HepG2 (cell line): ENCODE data around the gene RUFY2. TPM values are rescaled to one million over a fixed set of nuclear protein-coding genes. Genes with fewer than 3 reads are reported as not detected.

Source experiments
- ATAC-seq: fragments of 200-7000 bp; cut with Tn5 transposase; 3 replicates; pipeline ENCODE4 v1.9.1; 2020; ENCODE audit warnings: mild to moderate bottlenecking, moderate library complexity
- BruUV-seq: library from RNA; stranded (reverse); fragments of 400-500 nt; replicated peaks from 2 replicates; lab custom pipeline; 2021; lab: Mats Ljungman, UMichigan
- CTCF ChIA-PET: fragments of 300-600 bp; formaldehyde crosslinking; extraction: SDS; loops from one replicate; lab custom pipeline; 2021; ENCODE audit warnings: low total read pairs, inconsistent platforms, low intra/inter-chr PET ratio; lab: Yijun Ruan, JAX
- POLR2A ChIA-PET: fragments of 350-600 bp; sonication (Branson Sonifier 250); formaldehyde crosslinking; loops from one replicate; lab custom pipeline; 2020; ENCODE audit warnings: antibody characterized with exemption, inconsistent platforms; lab: Yijun Ruan, JAX
- DNase-seq: peaks from one replicate; pipeline ENCODE4 v3.0.0-alpha.2; 2015; ENCODE audit warnings: low spot score
- FAIRE-seq: peaks from 3 replicates; lab custom pipeline; 2011; peaks lifted over from hg19 to GRCh38; lab: Jason Lieb, UNC
- H2AFZ ChIP-seq: one replicate; pipeline ENCODE4 v1.6.1; 2011; ENCODE audit warnings: low read length, inconsistent platforms
- H3K27ac ChIP-seq: fragments of 300-600 bp; 3 replicates; pipeline ENCODE4 v1.8.0; 2011; ENCODE audit warnings: mixed run types, mild to moderate bottlenecking, mixed read lengths, low read length, inconsistent platforms; ENCODE audit not compliant: insufficient read depth; ENCODE audit errors: extremely low read length
- H3K27me3 ChIP-seq, 2 experiments: fragments of 200-600 bp in 1 of 2; 2 replicates in 1 of 2; 3 replicates in 1 of 2; pipeline versions ENCODE4 v1.6.0 to v1.8.0; 2011; ENCODE audit warnings: low read length in 2 of 2, mild to moderate bottlenecking in 2 of 2, moderate library complexity in 2 of 2, inconsistent platforms in 1 of 2; ENCODE audit not compliant: insufficient read depth in 2 of 2, control insufficient read depth in 1 of 2
- H3K36me3 ChIP-seq, 2 experiments: fragments of 200-600 bp in 1 of 2; replicated peaks in 1 of 2; 2 replicates in 1 of 2; 3 replicates in 1 of 2; pipeline versions ENCODE4 v1.5.1 to v1.8.0; 2011; ENCODE audit warnings: low read length in 2 of 2, inconsistent platforms in 1 of 2; ENCODE audit not compliant: insufficient read depth in 2 of 2, control insufficient read depth in 1 of 2
- H3K4me1 ChIP-seq: 2 replicates; pipeline ENCODE4 v1.5.1; 2012; ENCODE audit warnings: low read length, inconsistent platforms; ENCODE audit not compliant: insufficient read depth
- H3K4me2 ChIP-seq: 2 replicates; pipeline ENCODE4 v1.6.0; 2011; ENCODE audit warnings: low read depth, low read length, inconsistent platforms
- H3K4me3 ChIP-seq, 3 experiments: fragments of 200-600 bp in 1 of 3; sonication (generic), shearing (Covaris generic) in 1 of 3; replicated peaks in 1 of 3; 2 replicates each; pipeline ENCODE4 v1.5.1; 2011 to 2016; ENCODE audit warnings: low read length in 3 of 3, inconsistent platforms in 2 of 3, low read depth in 2 of 3, mild to moderate bottlenecking in 2 of 3, control low read depth in 1 of 3, mixed read lengths in 1 of 3; ENCODE audit not compliant: insufficient read depth in 1 of 3
- H3K79me2 ChIP-seq: one replicate; pipeline ENCODE4 v1.6.1; 2011; ENCODE audit warnings: low read length, inconsistent platforms; ENCODE audit not compliant: insufficient read depth
- H3K9ac ChIP-seq: 2 replicates; pipeline ENCODE4 v1.6.0; 2011; ENCODE audit warnings: mild to moderate bottlenecking, low read depth, low read length, inconsistent platforms; ENCODE audit not compliant: insufficient read depth
- H3K9me3 ChIP-seq: 2 replicates; pipeline ENCODE4 v1.5.1; 2012; ENCODE audit warnings: mild to moderate bottlenecking, low read length
- H4K20me1 ChIP-seq: 2 replicates; pipeline ENCODE4 v1.6.0; 2011; ENCODE audit warnings: inconsistent platforms, mild to moderate bottlenecking, low read length, moderate library complexity; ENCODE audit not compliant: insufficient read depth
- ZNF121 ChIP-seq: sonication (generic); formaldehyde crosslinking; IDR thresholded peaks from 2 replicates; pipeline ENCODE4 v1.5.0; 2020; ENCODE audit warnings: mild to moderate bottlenecking, missing genetic modification reagents
- WGBS: methylation state at CpG from one replicate; pipeline ENCODE4 v1.1.6; 2017; ENCODE audit warnings: low lambda C conversion rate; 5-methylcytosine and 5-hydroxymethylcytosine counted together
- in situ Hi-C: cut with HindIII; loops from 2 replicates; pipeline ENCODE4 v1.10.0; 2017; ENCODE audit warnings: low pct_unique_long_range_greater_than_20kb; ENCODE audit not compliant: extremely low pct_ligation_motif_present
- intact Hi-C: fragments of 100-400 bp; cut with micrococcal nuclease; formaldehyde crosslinking; loops from one replicate; pipeline ENCODE4 v1.10.0; 2022; ENCODE audit not compliant: unreplicated experiment
- polyA plus RNA-seq, 8 experiments: library from polyadenylated mRNA; depleted of rRNA in 3 of 8; stranded (reverse) in 7 of 8; unstranded in 1 of 8; fragments of >200 nt; fragmentation: Illumina TruSeq in 4 of 8; extraction: Trizol in 4 of 8; gene quantifications; 2 replicates each; pipeline versions ENCODE4 v1.2.1 to v1.2.3, GENCODE V29; 2011 to 2016; ENCODE audit warnings: low read depth in 4 of 8, missing spikeins in 1 of 8, mixed read lengths in 1 of 8; ENCODE audit not compliant: insufficient read depth in 1 of 8
- total RNA-seq, 5 experiments: library from RNA; depleted of rRNA; stranded (reverse); fragments of >200 nt; fragmentation: Illumina TruSeq; extraction: Trizol; gene quantifications; 2 replicates each; pipeline ENCODE4 v1.2.3, GENCODE V29; 2016; ENCODE audit warnings: low read depth in 1 of 5
- TF ChIP-seq, protein P1 (sequence below): sonication (generic); formaldehyde crosslinking; IDR thresholded peaks from 2 replicates; pipeline ENCODE4 v1.4.0; 2020; ENCODE audit warnings: missing genetic modification reagents, borderline replicate concordance
- TF ChIP-seq, protein P2 (sequence below): sonication (generic); formaldehyde crosslinking; IDR thresholded peaks from 2 replicates; pipeline ENCODE4 v1.9.0; 2021; ENCODE audit warnings: missing genetic modification reagents, borderline replicate concordance
- TF ChIP-seq, protein P3 (sequence below): sonication (generic); formaldehyde crosslinking; IDR thresholded peaks from 2 replicates; pipeline ENCODE4 v1.5.0; 2020; ENCODE audit warnings: mild to moderate bottlenecking, missing genetic modification reagents

RUFY2 gene
- total and polyA plus RNA-seq, 2 of the 13 experiments (the other 11 are each of a cell fraction or from before 2014, with no cell fraction given): 10.1 to 16.1 TPM

DNA sequence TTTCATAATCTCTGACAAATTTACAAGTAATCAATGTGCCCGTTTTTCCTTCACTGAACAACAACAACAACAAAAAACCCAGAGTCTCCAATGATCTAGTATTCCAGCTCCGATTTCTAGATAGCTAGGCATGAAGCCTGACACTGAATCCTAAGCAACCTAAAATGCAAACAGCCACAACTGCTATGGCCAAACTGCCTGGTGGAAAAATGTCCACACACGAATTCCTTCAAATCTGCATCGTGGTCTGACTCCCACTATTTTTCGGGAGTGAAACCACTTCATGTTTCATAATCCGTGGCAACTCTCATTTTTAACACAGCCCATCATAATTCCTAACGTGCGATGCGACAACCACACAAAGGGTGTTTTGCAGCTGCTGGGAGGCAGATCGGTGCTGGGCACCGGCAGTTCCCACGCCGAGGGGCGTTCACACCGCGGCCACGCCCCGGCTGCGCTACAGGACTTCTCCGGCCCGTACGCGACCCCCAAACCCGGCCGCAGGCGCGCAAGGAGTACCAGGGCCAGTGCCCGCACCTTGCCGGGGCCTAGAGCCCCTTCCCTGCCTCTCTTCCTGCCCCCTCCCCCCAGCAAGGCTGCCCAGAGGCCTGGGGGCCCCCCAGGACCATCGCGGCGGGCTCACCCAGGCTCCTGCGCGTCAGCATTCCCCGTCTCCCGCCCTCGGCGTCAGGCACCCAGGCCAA lies 814 bp downstream of the RUFY2 start (continued):
- TF ChIP-seq, protein P1, sequence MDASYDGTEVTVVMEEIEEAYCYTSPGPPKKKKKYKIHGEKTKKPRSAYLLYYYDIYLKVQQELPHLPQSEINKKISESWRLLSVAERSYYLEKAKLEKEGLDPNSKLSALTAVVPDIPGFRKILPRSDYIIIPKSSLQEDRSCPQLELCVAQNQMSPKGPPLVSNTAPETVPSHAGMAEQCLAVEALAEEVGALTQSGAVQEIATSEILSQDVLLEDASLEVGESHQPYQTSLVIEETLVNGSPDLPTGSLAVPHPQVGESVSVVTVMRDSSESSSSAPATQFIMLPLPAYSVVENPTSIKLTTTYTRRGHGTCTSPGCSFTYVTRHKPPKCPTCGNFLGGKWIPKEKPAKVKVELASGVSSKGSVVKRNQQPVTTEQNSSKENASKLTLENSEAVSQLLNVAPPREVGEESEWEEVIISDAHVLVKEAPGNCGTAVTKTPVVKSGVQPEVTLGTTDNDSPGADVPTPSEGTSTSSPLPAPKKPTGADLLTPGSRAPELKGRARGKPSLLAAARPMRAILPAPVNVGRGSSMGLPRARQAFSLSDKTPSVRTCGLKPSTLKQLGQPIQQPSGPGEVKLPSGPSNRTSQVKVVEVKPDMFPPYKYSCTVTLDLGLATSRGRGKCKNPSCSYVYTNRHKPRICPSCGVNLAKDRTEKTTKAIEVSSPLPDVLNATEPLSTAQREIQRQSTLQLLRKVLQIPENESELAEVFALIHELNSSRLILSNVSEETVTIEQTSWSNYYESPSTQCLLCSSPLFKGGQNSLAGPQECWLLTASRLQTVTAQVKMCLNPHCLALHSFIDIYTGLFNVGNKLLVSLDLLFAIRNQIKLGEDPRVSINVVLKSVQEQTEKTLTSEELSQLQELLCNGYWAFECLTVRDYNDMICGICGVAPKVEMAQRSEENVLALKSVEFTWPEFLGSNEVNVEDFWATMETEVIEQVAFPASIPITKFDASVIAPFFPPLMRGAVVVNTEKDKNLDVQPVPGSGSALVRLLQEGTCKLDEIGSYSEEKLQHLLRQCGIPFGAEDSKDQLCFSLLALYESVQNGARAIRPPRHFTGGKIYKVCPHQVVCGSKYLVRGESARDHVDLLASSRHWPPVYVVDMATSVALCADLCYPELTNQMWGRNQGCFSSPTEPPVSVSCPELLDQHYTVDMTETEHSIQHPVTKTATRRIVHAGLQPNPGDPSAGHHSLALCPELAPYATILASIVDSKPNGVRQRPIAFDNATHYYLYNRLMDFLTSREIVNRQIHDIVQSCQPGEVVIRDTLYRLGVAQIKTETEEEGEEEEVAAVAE: no peak

DNA sequence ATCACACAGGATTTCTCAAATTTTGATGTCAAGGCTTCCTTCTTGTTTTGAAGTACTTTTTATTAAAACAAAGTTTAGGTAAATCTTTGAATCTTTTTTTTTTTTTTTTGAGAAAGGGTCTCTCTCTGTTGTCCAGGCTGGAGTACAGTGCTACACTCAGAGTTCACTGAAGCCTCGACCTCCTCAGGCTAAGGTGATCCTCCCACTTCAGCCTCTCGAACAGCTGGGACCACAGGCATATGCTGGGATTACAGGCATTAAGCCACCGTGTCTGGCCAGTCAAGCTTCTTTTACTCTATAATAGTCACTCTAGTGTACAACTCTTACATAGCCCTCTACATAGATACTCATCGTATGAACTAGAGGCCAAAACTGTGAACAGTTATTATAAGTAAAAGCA lies 3.4 kb downstream of the RUFY2 start:
- H3K27me3 ChIP-seq: no peaks in the 10 kb centered on the region; a peak in 1 of 5 replicates
- TF ChIP-seq, protein P2, sequence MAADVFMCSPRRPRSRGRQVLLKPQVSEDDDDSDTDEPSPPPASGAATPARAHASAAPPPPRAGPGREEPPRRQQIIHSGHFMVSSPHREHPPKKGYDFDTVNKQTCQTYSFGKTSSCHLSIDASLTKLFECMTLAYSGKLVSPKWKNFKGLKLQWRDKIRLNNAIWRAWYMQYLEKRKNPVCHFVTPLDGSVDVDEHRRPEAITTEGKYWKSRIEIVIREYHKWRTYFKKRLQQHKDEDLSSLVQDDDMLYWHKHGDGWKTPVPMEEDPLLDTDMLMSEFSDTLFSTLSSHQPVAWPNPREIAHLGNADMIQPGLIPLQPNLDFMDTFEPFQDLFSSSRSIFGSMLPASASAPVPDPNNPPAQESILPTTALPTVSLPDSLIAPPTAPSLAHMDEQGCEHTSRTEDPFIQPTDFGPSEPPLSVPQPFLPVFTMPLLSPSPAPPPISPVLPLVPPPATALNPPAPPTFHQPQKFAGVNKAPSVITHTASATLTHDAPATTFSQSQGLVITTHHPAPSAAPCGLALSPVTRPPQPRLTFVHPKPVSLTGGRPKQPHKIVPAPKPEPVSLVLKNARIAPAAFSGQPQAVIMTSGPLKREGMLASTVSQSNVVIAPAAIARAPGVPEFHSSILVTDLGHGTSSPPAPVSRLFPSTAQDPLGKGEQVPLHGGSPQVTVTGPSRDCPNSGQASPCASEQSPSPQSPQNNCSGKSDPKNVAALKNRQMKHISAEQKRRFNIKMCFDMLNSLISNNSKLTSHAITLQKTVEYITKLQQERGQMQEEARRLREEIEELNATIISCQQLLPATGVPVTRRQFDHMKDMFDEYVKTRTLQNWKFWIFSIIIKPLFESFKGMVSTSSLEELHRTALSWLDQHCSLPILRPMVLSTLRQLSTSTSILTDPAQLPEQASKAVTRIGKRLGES: no peak
- peak; percentile 69 for TF ChIP-seq ZNF121 (CRISPR knock-in tag)
- TF ChIP-seq, protein P3, sequence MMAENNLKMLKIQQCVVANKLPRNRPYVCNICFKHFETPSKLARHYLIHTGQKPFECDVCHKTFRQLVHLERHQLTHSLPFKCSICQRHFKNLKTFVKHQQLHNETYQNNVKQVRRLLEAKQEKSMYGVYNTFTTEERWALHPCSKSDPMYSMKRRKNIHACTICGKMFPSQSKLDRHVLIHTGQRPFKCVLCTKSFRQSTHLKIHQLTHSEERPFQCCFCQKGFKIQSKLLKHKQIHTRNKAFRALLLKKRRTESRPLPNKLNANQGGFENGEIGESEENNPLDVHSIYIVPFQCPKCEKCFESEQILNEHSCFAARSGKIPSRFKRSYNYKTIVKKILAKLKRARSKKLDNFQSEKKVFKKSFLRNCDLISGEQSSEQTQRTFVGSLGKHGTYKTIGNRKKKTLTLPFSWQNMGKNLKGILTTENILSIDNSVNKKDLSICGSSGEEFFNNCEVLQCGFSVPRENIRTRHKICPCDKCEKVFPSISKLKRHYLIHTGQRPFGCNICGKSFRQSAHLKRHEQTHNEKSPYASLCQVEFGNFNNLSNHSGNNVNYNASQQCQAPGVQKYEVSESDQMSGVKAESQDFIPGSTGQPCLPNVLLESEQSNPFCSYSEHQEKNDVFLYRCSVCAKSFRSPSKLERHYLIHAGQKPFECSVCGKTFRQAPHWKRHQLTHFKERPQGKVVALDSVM (CRISPR knock-in tag): peak; percentile 73; the same call in 1 of the 2 replicates
- peaks cover 6% of the 10 kb centered on the region for H4K20me1 ChIP-seq
- ChIA-PET CTCF (no interaction called here), POLR2A (interaction anchor here (1.2 kb wide), 1 partner anchor 12 kb away, joined by 4 read pairs; no protein-coding TSS in a partner anchor)
- peak overlapping the region; percentile 57 for H3K4me2 ChIP-seq
- intact Hi-C loops (loop anchor here (10.0 kb wide), 2 partner anchors 59 to 141 kb away; no protein-coding TSS in a partner anchor), in situ Hi-C loops (no loop called here)
- BruUV-seq: no TSS peak
- peaks cover 24% of the 10 kb centered on the region for H3K4me1 ChIP-seq
- ATAC-seq (no peak), DNase-seq (peak; percentile 1), FAIRE-seq (no peak)
- H3K9ac ChIP-seq: no peak overlapping the region
- H2AFZ ChIP-seq: no peak overlapping the region
- H3K79me2 ChIP-seq: peaks cover 41% of the 10 kb centered on the region
- no peaks in the 10 kb centered on the region for H3K9me3 ChIP-seq
- WGBS: 63% methylated on average over 4 of the region's 4 CpGs
- peak overlapping the region; percentile 87 for H3K27ac ChIP-seq
- peak overlapping the region in 1 of 3 experiments; percentile 98; a peak in 1 of 6 replicates for H3K4me3 ChIP-seq
- peaks cover 2 to 7% of the 10 kb centered on the region in 2 experiments; a peak in 4 of 5 replicates for H3K36me3 ChIP-seq
